SHP77 (cell line): ENCODE measurements around the gene MYO16.
"Not testable (repeated sequence)": the region's sequence is repeated elsewhere in the genome, so short reads cannot be mapped to it uniquely, and the experiment has no call there.

ENCODE experiments used
- DNase-seq, 2 experiments: peaks; one replicate each; lab custom pipeline; 2025; lab: John Stamatoyannopoulos, UW

MYO16 gene

DNA sequence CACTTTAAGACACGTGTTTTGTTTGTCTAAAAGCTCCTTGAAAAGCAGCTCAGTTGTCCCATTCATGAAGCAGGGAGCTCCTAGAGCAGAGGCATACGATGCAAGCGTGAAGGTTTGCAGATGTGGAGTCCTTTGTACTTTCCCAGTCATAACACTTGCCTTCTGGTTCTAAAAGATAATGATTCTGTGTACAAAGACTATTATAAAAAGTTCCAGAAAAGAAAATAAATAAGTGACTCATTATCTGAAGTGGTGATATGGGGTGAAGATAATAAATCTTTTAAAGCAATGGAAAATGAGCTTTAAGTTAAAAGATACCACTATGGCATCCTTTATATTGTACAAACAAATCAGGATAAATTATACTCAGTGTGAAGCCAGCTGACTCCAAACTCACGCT is 569.9 kb downstream of the MYO16 start:
- DNase-seq: no peak

GRCh38 chr13:109200556-109200955 is 571.1 kb downstream of the MYO16 start:
- DNase-seq: no peak

DNA sequence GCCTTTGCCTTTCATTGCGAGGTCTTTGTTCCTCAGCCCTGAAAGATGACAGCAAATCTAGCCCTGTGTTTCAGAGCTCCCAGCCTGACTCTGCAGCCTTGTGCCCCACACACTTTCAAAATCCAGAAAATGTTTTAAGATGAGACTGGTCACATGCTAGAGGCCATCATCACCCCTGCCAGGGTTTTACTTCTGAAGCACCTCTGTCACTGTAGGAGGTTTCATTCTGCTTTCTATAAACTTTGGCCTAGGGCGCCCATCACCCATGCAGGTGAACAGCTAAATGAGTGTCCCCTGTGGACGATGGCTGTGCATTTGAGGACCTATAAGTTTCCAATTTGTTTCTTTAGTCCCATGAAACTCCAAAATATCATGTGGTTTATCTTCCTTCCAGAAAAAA is 574.2 kb downstream of the MYO16 start:
- DNase-seq: no peak

GRCh38 chr13:109204252-109204651 is 574.8 kb downstream of the MYO16 start:
- DNase-seq: peak in 1 of 2 experiments; percentile 20

DNA sequence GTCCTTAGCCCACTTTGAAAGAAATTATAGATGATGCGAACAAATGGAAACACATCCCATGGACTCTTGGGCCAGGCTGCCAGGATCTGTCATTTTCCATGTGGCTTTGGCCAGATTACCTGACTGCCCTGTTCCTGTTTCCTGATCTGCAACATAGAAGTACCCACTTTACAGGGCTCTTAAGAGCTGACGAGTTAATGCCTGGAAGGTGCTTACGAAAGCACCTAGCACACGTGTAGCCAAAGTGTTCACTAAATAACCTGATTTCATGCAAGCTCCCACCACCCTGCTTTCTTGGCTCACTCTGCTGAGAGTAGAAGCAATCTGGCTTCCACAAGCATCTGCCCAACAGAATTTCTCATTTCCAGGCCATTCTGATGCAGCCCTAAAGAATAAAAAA is 575.2 kb downstream of the MYO16 start:
- DNase-seq: no peak

- no peak for DNase-seq
Observed at GRCh38 chr13:109205315-109205714, 575.9 kb downstream of the MYO16 start.

DNA sequence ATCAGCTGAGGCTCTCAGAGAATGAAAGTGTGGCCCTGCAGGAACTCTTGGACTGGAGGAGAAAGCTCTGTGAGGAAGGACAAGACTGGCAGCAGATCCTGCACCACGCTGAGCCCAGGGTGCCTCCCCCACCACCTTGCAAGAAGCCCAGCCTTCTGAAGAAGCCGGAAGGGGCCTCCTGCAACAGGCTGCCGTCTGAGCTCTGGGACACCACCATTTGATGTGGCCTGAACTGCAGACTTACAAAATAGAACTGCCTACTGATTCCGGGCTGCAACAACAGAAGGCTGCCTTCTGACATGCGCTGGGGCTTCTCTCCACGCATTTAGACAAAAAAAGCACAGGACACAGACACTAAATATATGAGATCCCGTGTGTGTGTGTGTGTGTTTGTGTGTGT is 577.2 kb downstream of the MYO16 start:
- DNase-seq: no peak

DNA sequence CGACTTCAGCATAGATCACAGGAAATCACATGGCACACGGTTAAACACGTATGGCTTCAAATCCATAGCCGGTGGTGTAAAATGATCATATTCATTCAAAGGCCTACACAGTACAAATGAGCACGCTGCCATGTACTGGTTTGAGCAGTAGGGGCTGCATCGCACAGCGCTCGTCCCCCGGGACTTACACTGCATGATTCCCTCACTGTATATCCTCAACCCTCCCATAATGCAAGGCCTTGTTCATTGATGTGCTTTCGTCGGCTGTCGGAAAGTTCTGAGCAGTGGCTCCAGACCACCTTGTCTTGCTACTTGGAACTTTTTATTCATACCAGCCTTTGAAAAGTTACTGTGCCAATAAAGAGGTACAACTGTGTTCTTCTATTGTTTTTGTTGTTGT is 578.2 kb downstream of the MYO16 start:
- no peak for DNase-seq

DNA sequence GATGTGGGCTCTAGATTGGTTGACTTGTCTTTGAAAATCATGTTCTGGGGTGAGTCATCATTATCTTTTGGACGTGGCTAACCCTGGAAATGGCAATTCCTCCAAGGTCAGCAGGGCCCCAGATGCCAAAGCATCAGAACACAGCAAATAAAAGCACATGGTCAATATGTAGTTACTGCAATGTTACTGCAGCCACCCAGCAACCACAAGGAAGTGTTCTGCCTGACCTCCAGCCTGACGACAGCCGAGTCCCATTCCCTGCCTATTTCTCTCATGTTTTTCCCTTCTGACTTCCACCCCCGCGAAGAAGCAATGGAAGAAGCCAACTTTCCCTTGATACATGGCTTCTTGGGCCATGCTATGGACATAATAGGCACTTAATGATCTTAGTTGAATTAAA is 579.1 kb downstream of the MYO16 start:
- no peak for DNase-seq

DNA sequence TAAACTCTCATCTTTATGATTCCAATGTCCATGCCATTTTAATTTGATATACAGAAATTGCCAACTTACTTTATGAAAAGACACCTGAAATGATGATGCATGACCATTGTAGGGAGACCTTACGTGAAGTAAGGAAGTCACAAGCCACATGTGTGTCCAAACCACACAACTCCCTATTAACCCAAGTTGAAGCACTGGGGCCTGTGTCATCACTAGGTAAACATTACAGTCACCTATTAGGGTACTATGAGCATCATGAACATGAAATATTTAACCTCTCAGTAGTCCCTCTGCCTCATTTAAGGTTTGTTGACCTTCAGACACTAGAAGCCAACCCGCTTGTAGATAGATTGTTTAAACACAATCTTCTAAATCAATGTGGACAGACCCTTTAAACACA is 580.1 kb downstream of the MYO16 start:
- DNase-seq: peak; percentile 36 to 52

GRCh38 chr13:109211616-109212015 is 582.2 kb downstream of the MYO16 start:
- no peak for DNase-seq

GRCh38 chr13:109212650-109213049 is 583.2 kb downstream of the MYO16 start:
- no peak for DNase-seq

DNA sequence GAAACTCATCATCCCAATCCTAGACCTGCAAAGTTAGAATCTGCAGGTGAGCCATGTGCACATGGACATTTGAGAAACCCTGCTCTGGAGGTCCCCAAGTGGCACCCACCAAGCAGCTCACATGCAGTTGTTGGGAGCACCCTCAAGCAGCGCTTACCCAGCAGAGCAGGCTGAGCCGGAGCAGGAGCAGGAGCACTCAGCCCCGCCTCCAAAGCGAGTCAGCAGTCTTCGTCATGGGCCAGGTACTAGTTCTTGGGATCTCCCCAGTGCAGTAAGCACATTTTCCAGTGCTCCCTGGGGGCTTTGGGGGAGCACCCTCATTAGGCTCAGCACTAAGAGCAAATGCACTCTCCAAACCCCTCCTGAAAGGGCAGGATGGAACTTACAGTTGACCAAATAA is 584.3 kb downstream of the MYO16 start:
- DNase-seq: no peak

DNA sequence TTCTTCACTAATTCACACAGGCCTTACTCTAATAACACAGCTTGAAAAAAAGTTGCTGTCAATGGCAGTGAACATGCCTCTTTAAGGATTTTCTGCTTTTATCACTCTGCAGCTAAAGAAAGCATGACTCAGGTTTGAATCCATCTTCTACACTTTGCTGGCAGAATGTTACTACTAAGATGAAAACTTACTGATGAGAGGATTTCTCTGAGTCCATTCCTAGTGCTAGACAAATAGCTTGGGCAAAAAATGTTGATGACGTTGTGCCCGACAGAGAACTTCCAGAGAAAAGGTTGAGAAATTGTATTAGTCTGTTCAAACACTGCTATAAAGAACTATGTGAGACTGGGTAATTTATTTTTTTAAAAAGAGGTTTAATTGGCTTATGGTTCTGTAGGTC is 585.0 kb downstream of the MYO16 start:
- DNase-seq: no peak

GRCh38 chr13:109215377-109215776 is 586.0 kb downstream of the MYO16 start:
- DNase-seq: no peak

- DNase-seq: not testable (repeated sequence)
Observed at GRCh38 chr13:109217510-109217909, 588.1 kb downstream of the MYO16 start.

DNA sequence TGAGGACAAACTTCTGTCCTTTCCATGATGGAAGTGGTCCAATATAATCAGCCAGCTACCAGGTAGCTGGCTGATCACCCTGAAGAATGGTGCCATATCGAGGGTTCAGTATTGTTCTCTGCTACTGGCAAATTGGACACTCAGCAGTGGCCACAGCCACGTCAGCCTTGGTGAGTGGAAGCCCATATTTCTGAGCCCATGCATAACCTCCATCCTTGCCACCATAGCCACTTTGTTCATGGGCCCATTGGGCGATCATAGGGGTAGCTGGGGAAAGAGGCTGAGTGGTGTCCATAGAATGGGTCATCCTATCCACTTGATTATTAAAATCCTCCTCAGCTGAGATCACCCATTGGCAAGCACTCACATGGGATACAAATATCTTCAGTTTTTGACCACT is 591.2 kb downstream of the MYO16 start:
- DNase-seq: no peak

DNA sequence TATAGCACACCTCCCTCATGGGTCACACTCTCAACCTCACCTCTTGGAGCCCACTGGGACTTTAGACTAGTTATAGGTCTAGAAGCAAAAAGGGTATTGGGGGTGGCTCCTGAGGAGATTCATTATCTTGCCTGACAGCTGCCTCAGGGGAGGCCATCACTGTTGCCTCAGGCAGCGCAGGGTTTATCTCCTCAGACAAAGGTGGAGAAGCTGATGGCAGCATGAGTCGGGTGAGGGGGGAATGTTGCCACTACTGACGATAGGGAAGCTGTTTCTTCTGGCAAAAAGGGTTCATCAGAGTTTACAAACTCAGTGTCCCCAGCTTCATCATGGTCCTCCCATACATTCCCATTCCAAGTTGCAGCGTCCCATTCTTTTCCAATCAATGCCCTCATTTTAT is 594.6 kb downstream of the MYO16 start:
- DNase-seq: no peak

DNA sequence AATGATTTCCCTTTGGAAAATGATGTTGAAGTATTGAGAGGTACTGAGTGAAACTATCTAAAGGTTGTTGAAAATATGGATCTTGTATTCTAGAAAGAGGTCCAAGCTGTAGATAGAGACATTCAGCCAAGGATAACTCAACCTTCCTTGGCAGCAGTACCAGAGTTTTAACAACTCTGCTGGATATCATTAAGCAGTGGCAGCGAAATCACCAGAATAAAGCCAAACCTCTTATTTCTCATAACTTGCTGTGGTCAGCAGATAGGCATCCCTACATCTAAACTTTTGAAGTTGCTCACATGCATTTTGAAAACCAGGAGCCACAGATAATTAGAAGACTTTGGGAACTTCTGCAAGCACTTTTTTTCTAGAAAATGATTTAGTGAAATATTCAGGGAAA is 597.2 kb downstream of the MYO16 start:
- no peak for DNase-seq

GRCh38 chr13:109227344-109227940 is 598.0 kb downstream of the MYO16 start:
- no peak for DNase-seq

DNA sequence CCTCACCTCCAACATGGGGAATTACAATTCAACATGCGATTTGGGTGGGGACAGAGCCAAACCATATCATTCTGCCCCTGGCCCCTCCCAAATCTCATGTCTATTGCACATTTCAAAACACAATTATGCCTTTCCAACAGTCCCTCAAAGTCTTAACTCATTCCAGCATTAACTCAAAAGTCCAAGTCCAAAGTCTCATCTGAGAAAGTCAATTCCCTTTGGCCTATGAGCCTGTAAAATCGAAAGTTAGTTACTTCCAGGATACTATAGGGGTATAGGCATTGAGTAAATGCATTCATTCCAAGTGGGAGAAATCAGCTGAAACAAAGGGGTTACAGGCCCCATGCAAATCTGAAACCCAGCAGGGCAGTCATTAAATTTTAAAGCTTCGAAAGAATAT is 598.8 kb downstream of the MYO16 start:
- DNase-seq: no peak

- DNase-seq: no peak
Observed at GRCh38 chr13:109231888-109232287, 602.5 kb downstream of the MYO16 start.

DNA sequence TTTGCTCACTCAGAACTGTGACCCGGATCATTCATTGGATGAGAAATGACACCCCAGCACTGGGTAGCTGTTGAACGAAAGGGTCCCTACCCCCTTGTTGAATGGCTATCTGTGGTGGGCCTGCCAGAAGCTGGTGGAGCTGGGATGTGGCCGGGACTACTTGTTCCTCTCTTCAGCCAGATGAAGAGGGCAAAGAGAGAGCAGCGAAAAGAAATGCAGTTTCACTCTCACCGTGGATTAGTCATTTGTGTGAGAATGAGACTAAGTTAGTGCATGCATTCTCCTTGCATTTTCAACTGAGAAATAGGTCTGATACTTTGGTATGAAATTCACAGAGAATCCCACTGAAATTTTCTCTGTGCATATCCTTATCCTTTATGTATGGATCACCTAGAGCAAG is 603.9 kb downstream of the MYO16 start:
- DNase-seq: no peak

DNA sequence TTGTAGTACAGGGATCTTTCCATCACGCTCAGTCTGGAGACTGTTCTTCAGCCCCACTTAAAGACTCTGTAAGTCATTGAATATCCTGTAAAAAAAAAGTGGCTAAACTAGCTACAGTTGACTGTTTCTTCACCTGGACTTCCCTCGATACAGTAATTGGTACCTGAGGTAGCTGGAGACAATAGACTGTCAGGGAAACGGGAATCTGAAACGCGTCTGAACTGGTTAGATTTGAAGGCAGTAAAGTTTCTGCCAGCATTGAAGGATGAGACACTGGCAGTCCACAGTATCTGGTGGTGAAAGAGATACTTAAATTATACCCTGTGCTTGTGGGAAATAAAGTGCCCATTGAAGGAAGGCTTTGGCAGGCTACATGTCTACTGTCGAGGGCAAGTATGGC is 606.5 kb downstream of the MYO16 start:
- DNase-seq: no peak

- no peak for DNase-seq
Observed at GRCh38 chr13:109241160-109241559, 611.7 kb downstream of the MYO16 start.
